CD4-positive, alpha-beta T cell treated with Interleukin-15 for 1 hour (primary cell): ENCODE data around the gene RAPGEF2.
"Not testable (repeated sequence)": the region's sequence is repeated elsewhere in the genome, so short reads cannot be mapped to it uniquely, and the experiment has no call there.

Source experiments
- DNase-seq: peaks from one replicate; pipeline ENCODE4 v3.0.0-alpha.2; 2020

Gene RAPGEF2

GRCh38 chr4:159282944-159283343 lies 180.1 kb downstream of the RAPGEF2 start:
- DNase-seq, result no peak

GRCh38 chr4:159283696-159284095 lies 180.8 kb downstream of the RAPGEF2 start:
- no peak for DNase-seq

GRCh38 chr4:159284113-159284512 lies 181.2 kb downstream of the RAPGEF2 start:
- DNase-seq, result no peak

DNA sequence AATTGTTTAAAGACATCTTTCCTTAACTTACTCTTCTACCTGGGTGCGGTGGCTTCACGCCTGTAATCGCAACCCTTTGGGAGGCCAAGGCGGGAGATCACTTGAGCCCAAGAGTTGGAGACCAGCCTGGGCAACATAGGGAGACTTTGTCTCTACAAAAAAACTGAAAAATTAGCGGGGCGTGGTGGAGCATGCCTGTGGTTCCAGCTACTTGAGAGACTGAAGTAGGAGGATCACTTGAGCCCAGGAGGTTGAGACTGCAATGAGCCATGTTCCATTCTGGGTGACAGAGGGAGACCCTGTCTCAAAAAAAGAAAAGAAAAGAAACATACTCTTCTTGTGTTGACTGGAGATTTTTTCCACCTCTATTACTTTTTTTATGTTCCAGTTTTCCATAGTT lies 181.9 kb downstream of the RAPGEF2 start:
- DNase-seq, result no peak

- no peak for DNase-seq
Measured at GRCh38 chr4:159287767-159288166, 184.9 kb downstream of the RAPGEF2 start.

- DNase-seq, result no peak
Measured at GRCh38 chr4:159289682-159290081, 186.8 kb downstream of the RAPGEF2 start.

DNA sequence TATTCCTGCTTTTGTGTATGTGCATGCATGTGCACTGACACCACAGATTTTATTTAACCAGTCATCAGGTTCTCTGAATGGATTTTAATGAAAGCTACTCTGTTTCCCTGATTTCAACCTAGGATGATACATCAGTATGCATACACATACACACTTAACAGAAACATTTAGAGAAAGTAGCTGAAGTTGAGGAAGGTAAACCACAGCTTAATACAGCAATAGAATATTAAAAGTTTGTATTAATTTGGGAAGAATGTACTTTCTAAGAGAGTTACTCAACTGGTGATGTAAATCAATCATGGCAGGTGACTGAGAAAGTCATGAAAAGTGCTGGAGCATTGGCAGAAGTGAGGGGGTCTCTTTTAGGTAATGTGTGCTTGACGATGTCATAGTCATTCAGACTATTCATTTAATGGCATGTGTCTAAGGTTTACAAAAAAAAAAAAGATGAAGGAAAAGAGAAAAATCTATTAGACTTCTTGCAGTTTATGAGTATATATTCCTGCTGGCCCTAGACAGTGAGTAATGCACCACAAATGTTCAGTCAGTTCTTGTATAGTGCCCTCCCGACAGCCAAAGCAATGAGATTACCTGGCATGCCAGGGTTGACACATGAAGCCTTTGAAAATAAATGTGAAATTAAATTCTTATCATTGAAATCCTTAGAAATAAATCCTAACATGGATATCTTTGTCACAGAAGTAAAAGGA lies 187.6 kb downstream of the RAPGEF2 start:
- no peak for DNase-seq

DNA sequence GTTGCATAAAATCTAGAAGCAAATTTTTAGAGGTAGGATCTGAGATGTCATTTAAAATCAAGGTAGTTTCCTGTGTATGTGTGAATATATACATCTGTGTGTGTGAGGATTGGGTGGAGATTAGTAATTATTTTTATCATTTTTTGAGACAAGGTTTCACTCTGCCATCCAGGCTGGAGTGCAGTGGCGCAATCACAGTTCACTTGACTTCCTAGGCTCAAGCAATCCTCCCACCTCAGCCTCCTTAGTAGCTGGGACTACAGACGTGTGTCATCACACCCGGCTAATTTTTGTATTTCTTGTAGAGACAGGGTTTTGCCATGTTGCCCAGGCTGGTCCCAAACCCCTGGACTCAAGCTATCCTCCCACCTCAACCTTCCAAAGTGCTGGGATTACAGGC lies 188.3 kb downstream of the RAPGEF2 start:
- no peak for DNase-seq

GRCh38 chr4:159292137-159292896 lies 189.4 kb downstream of the RAPGEF2 start:
- DNase-seq, result no peak

DNA sequence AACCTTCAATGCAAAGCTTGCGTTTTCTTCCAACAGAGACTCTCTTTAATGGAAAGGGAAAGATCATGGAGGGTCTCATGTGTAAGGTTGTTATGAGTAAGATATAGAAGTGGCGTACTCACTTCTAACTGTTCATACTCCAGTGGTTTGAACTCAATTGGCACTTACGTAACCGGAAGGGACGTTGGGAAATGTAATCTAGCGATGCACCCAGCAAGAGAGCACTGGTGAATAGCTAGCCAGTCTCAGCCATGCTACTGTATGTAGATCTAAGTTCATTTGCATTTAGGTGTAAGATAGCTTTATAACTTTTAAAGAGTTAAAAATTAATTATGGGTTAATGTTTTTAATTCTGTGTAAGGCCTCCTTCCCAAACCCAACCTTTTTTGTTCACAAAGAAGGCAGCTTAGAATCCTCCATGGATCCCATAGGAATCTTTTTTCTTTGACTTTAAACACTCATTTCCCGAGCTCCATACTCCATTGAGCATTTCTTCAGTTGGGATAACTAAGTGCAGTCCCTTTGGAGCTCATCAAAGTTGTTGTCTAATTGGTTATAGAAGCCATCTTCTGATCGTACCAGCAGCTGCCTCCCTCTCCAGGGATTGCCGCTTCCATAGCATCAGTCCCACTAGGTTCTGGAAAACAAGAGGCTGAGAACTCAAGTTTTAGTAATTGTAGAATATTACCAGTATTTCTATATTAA lies 191.1 kb downstream of the RAPGEF2 start:
- DNase-seq, result no peak

DNA sequence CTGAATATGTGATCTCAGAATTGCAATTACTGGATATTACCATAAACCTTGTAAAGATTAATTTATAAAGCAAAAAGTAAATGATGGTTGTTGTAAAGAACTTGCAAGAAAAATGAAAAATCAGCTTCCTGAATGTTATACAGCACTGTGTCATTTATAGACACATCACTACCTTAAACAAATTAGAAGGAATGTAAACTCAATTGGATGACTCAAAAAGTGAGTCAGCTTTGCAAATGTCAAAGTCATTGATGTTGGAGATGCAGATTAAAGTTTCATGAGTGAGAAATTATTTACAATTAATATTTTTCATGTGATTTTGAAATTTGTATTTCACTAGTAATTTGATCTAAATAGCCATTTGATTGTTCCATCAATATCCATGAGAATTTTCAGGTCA lies 193.2 kb downstream of the RAPGEF2 start:
- no peak for DNase-seq

DNA sequence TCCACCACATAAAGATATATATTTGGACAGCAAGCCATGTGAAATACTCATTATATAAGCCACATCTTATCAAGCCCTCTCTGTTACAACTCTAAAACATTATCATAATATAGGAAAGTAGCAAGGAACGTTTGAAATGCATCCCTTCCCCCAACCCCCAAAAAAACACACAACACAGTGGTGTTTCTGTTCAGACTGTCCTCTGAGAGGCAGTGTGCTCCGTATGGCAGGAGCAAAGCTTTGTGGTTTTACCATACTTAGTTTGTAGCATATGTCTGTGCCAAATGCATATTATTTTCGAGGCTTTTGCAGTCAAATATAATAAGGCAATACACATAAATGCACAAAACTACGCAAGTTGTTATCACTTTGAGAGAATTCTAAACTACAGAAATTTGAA lies 194.2 kb downstream of the RAPGEF2 start:
- DNase-seq, result no peak

DNA sequence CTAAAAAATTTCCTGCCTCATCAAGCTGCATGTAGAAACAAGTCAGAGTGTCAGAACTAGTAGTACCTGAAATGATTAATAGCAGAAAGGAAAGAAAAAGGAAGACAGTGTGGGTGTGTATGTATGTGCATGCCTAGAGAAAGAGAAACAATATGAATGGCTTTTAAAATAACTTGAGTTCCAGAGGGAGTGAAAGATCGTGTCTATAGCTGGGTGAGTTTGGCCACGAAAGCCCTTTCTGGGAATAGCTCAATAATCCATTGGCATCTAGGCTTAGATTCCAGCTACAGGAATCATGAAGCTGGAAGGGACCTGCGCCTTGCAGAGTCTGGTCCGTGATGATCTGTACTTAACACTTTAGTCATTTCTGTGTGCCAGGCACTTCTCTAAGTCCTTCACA lies 195.6 kb downstream of the RAPGEF2 start:
- DNase-seq, result no peak

- DNase-seq, result no peak
Measured at GRCh38 chr4:159303435-159303834, 200.6 kb downstream of the RAPGEF2 start.

- DNase-seq, result no peak
Measured at GRCh38 chr4:159305129-159305528, 202.2 kb downstream of the RAPGEF2 start.

DNA sequence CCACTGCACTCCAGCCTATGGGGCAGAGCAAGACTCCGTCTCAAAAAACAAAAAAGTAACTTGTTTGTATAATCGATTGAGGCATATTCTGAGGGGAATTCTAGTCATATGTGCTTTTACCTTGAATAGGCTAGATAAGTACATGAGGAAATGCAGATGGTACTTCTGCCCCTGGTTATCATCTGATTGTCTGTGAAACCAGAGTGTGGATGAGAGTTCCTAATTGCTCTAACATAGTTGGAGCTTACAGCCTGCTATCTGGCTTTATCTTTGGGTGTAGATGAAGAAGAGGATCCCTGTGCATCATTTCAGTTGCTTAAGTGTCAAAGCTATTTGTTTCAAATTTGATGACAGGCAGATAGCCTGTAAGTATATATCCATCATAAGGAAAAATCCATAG lies 205.1 kb downstream of the RAPGEF2 start:
- no peak for DNase-seq

DNA sequence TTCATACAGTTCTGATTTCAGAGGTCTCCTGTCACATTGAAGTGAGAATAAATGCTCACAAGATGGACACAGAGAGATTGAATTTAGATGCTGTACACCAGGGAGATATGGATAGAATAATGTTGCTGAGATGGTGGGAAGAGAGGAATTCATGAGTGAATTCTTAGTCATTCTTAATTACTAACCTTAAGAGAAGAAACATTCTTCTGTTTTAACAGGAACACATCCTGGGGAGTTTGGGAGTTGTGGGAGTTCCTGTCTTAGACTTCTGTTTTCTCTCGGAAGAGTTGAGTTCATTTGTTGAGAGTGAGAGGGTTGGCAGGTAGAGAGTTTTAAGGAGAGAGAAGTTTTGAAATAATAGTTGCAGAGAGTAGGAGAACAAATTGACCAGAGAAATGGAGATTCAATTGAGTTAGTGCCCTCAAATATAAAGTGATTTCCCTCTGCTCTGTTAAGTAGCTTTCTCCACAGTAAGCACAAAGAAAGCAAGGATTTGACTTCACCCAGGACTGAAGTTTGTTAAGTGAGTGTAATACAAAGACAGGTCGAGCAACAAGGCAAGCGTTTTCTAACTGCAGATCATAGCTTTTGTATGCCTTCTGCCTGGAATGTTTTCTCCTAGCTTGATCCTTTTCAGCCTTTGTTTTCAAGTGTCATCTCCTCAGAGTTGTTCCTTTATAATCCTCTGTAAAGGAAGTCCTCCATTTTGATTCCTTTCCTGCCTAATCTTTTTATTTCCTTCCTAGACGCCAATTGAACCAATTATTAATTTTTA lies 205.9 kb downstream of the RAPGEF2 start:
- no peak for DNase-seq

DNA sequence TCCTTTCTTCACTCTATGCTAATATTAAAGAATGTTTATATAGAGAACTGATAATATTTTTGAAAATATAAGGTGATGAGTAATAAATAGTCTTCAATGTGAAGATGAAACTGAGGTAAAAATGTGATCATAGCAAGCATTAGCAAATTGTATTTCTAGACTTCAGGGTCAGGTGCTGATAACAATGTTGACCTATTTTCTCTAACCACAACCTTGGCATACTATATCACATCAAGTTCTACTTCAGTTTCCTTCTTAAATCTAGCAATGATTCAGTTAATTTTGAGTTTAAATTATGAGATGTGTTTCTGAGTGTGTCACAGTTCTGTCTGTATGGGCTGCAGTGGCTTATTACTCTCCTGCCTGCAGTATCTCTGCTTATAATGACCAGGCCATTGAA lies 209.4 kb downstream of the RAPGEF2 start:
- DNase-seq, result no peak

GRCh38 chr4:159315879-159316278 lies 213.0 kb downstream of the RAPGEF2 start:
- not testable (repeated sequence) for DNase-seq

GRCh38 chr4:159317203-159317602 lies 214.3 kb downstream of the RAPGEF2 start:
- no peak for DNase-seq

GRCh38 chr4:159319027-159319426 lies 216.1 kb downstream of the RAPGEF2 start:
- DNase-seq, result no peak

DNA sequence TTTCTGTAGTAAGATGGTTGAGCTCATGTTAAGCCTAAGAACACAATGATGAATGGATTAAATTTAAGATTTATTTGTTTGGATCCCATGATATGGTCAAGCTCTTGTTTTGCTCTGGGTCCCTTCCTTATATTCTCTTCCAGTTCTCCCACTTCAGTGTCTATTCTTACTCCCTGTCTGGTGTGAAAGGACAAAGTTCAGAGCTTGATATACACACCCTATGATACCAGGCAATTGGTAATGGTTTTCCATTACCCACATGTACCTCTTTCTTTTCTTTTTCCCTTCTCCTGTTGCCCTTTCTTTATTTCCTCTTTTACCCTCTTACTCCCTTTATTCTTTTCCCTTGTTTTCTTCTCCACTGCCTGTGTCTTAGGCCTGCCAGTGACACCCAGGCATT lies 223.6 kb downstream of the RAPGEF2 start:
- DNase-seq, result no peak

- DNase-seq, result no peak
Measured at GRCh38 chr4:159328766-159329165, 225.9 kb downstream of the RAPGEF2 start.
